ENCODE data around the gene NOS3.
"Not testable (repeated sequence)": the region's sequence is repeated elsewhere in the genome, so short reads cannot be mapped to it uniquely, and the experiment has no call there.

The NOS3 gene

GRCh38 chr7:151035026-151035717 is 44.4 kb downstream of the NOS3 start:
- H3K9ac ChIP-seq (ENCODE audit: low read depth in 1 of 2, low read length in 2 of 2), result no peak overlapping the region

GRCh38 chr7:151035902-151036301 is 45.1 kb downstream of the NOS3 start:
- H3K9ac ChIP-seq (ENCODE audit: low read depth in 1 of 2, low read length in 2 of 2), result no peak overlapping the region
- peaks cover 9 to 12% of the 10 kb centered on the region in 2 donors for H3K4me1 ChIP-seq (ENCODE audit: control insufficient read depth in 1 of 2, insufficient read depth in 2 of 2, low read length in 2 of 2)
- H3K27me3 ChIP-seq (ENCODE audit: control insufficient read depth in 1 of 2, insufficient read depth in 2 of 2, low read length in 2 of 2), result no peaks in the 10 kb centered on the region
- H3K9me3 ChIP-seq (ENCODE audit: control insufficient read depth in 1 of 2, low read length in 2 of 2), result no peaks in the 10 kb centered on the region
- no peak overlapping the region for H3K4me3 ChIP-seq (ENCODE audit: low read depth in 1 of 2, low read length in 2 of 2)
- H3K27ac ChIP-seq (ENCODE audit: low read depth, low read length), result no peak overlapping the region
- H3K36me3 ChIP-seq (ENCODE audit: control insufficient read depth in 1 of 2, insufficient read depth in 2 of 2, low read length in 2 of 2), result peaks cover 17 to 44% of the 10 kb centered on the region in 2 donors

More at GRCh38 chr7:151035026-151035717, 44.4 kb downstream of the NOS3 start:
- H3K9me3 ChIP-seq (ENCODE audit: control insufficient read depth in 1 of 2, low read length in 2 of 2), result no peaks in the 10 kb centered on the region
- H3K4me3 ChIP-seq (ENCODE audit: low read depth in 1 of 2, low read length in 2 of 2), result no peak overlapping the region
- H3K4me1 ChIP-seq (ENCODE audit: control insufficient read depth in 1 of 2, insufficient read depth in 2 of 2, low read length in 2 of 2), result peaks cover 9 to 12% of the 10 kb centered on the region in 2 donors
- H3K27me3 ChIP-seq (ENCODE audit: control insufficient read depth in 1 of 2, insufficient read depth in 2 of 2, low read length in 2 of 2), result no peaks in the 10 kb centered on the region
- H3K36me3 ChIP-seq (ENCODE audit: control insufficient read depth in 1 of 2, insufficient read depth in 2 of 2, low read length in 2 of 2), result peaks cover 17 to 44% of the 10 kb centered on the region in 2 donors
- no peak overlapping the region for H3K27ac ChIP-seq (ENCODE audit: low read depth, low read length)

- no peaks in the 10 kb centered on the region for H3K9me3 ChIP-seq (ENCODE audit: control insufficient read depth in 1 of 2, low read length in 2 of 2)
- no peak overlapping the region for H3K9ac ChIP-seq (ENCODE audit: low read depth in 1 of 2, low read length in 2 of 2)
- H3K36me3 ChIP-seq (ENCODE audit: control insufficient read depth in 1 of 2, insufficient read depth in 2 of 2, low read length in 2 of 2), result peaks cover 17 to 39% of the 10 kb centered on the region in 2 donors
- no peak overlapping the region for H3K4me3 ChIP-seq (ENCODE audit: low read depth in 1 of 2, low read length in 2 of 2)
- no peak overlapping the region for H3K27ac ChIP-seq (ENCODE audit: low read depth, low read length)
- peaks cover 9 to 12% of the 10 kb centered on the region in 2 donors for H3K4me1 ChIP-seq (ENCODE audit: control insufficient read depth in 1 of 2, insufficient read depth in 2 of 2, low read length in 2 of 2)
- no peaks in the 10 kb centered on the region for H3K27me3 ChIP-seq (ENCODE audit: control insufficient read depth in 1 of 2, insufficient read depth in 2 of 2, low read length in 2 of 2)
Observed at GRCh38 chr7:151038951-151039849, 48.4 kb downstream of the NOS3 start.

- no peak overlapping the region for H3K9ac ChIP-seq (ENCODE audit: low read depth in 1 of 2, low read length in 2 of 2)
- peaks cover 9 to 12% of the 10 kb centered on the region in 2 donors for H3K4me1 ChIP-seq (ENCODE audit: control insufficient read depth in 1 of 2, insufficient read depth in 2 of 2, low read length in 2 of 2)
- no peak overlapping the region for H3K4me3 ChIP-seq (ENCODE audit: low read depth in 1 of 2, low read length in 2 of 2)
- H3K9me3 ChIP-seq (ENCODE audit: control insufficient read depth in 1 of 2, low read length in 2 of 2), result no peaks in the 10 kb centered on the region
- peaks cover 13 to 36% of the 10 kb centered on the region in 2 donors for H3K36me3 ChIP-seq (ENCODE audit: control insufficient read depth in 1 of 2, insufficient read depth in 2 of 2, low read length in 2 of 2)
- H3K27ac ChIP-seq (ENCODE audit: low read depth, low read length), result no peak overlapping the region
- H3K27me3 ChIP-seq (ENCODE audit: control insufficient read depth in 1 of 2, insufficient read depth in 2 of 2, low read length in 2 of 2), result no peaks in the 10 kb centered on the region
Observed at GRCh38 chr7:151039850-151040548, 49.2 kb downstream of the NOS3 start.

- Histone ChIP-seq H3K27ac (ENCODE audit: low read depth, low read length) (no peak overlapping the region), H3K36me3 (ENCODE audit: control insufficient read depth in 1 of 2, insufficient read depth in 2 of 2, low read length in 2 of 2) (peaks cover 7 to 31% of the 10 kb centered on the region in 2 donors), H3K9ac (ENCODE audit: low read depth in 1 of 2, low read length in 2 of 2) (no peak overlapping the region), H3K27me3 (ENCODE audit: control insufficient read depth in 1 of 2, insufficient read depth in 2 of 2, low read length in 2 of 2) (no peaks in the 10 kb centered on the region), H3K4me1 (ENCODE audit: control insufficient read depth in 1 of 2, insufficient read depth in 2 of 2, low read length in 2 of 2) (peaks cover 9 to 12% of the 10 kb centered on the region in 2 donors), H3K4me3 (ENCODE audit: low read depth in 1 of 2, low read length in 2 of 2) (no peak overlapping the region), H3K9me3 (ENCODE audit: control insufficient read depth in 1 of 2, low read length in 2 of 2) (no peaks in the 10 kb centered on the region)
Observed at GRCh38 chr7:151040616-151041375, 50.0 kb downstream of the NOS3 start.

- peaks cover 0 to 20% of the 10 kb centered on the region in 2 donors for H3K36me3 ChIP-seq (ENCODE audit: control insufficient read depth in 1 of 2, insufficient read depth in 2 of 2, low read length in 2 of 2)
Observed at GRCh38 chr7:151043449-151043848, 52.6 kb downstream of the NOS3 start.

GRCh38 chr7:151043959-151044358 is 53.1 kb downstream of the NOS3 start:
- Histone ChIP-seq H3K4me3 (ENCODE audit: low read depth in 1 of 2, low read length in 2 of 2) (no peak overlapping the region), H3K27me3 (ENCODE audit: control insufficient read depth in 1 of 2, insufficient read depth in 2 of 2, low read length in 2 of 2) (no peaks in the 10 kb centered on the region), H3K27ac (ENCODE audit: low read depth, low read length) (no peak overlapping the region), H3K4me1 (ENCODE audit: control insufficient read depth in 1 of 2, insufficient read depth in 2 of 2, low read length in 2 of 2) (peaks cover 7 to 8% of the 10 kb centered on the region in 2 donors), H3K9me3 (ENCODE audit: control insufficient read depth in 1 of 2, low read length in 2 of 2) (no peaks in the 10 kb centered on the region), H3K9ac (ENCODE audit: low read depth in 1 of 2, low read length in 2 of 2) (no peak overlapping the region), H3K36me3 (ENCODE audit: control insufficient read depth in 1 of 2, insufficient read depth in 2 of 2, low read length in 2 of 2) (peaks cover 0 to 20% of the 10 kb centered on the region in 2 donors)

More at GRCh38 chr7:151043449-151043848, 52.6 kb downstream of the NOS3 start:
- H3K9ac ChIP-seq (ENCODE audit: low read depth in 1 of 2, low read length in 2 of 2); H3K27ac ChIP-seq (ENCODE audit: low read depth, low read length); H3K4me3 ChIP-seq (ENCODE audit: low read depth in 1 of 2, low read length in 2 of 2); H3K27me3 ChIP-seq (ENCODE audit: control insufficient read depth in 1 of 2, insufficient read depth in 2 of 2, low read length in 2 of 2); H3K9me3 ChIP-seq (ENCODE audit: control insufficient read depth in 1 of 2, low read length in 2 of 2): not testable (repeated sequence)
- H3K4me1 ChIP-seq (ENCODE audit: control insufficient read depth in 1 of 2, insufficient read depth in 2 of 2, low read length in 2 of 2), result peaks cover 9 to 12% of the 10 kb centered on the region in 2 donors

GRCh38 chr7:151045262-151045661 is 54.4 kb downstream of the NOS3 start:
- Histone ChIP-seq H3K9ac (ENCODE audit: low read depth in 1 of 2, low read length in 2 of 2) (no peak overlapping the region), H3K4me3 (ENCODE audit: low read depth in 1 of 2, low read length in 2 of 2) (no peak overlapping the region), H3K36me3 (ENCODE audit: control insufficient read depth in 1 of 2, insufficient read depth in 2 of 2, low read length in 2 of 2) (peaks cover 0 to 20% of the 10 kb centered on the region in 2 donors), H3K27me3 (ENCODE audit: control insufficient read depth in 1 of 2, insufficient read depth in 2 of 2, low read length in 2 of 2) (no peaks in the 10 kb centered on the region), H3K27ac (ENCODE audit: low read depth, low read length) (no peak overlapping the region), H3K9me3 (ENCODE audit: control insufficient read depth in 1 of 2, low read length in 2 of 2) (no peaks in the 10 kb centered on the region), H3K4me1 (ENCODE audit: control insufficient read depth in 1 of 2, insufficient read depth in 2 of 2, low read length in 2 of 2) (no peaks in the 10 kb centered on the region)

- no peaks in the 10 kb centered on the region for H3K27me3 ChIP-seq (ENCODE audit: control insufficient read depth in 1 of 2, insufficient read depth in 2 of 2, low read length in 2 of 2)
- no peaks in the 10 kb centered on the region for H3K4me1 ChIP-seq (ENCODE audit: control insufficient read depth in 1 of 2, insufficient read depth in 2 of 2, low read length in 2 of 2)
- H3K4me3 ChIP-seq (ENCODE audit: low read depth in 1 of 2, low read length in 2 of 2), result no peak overlapping the region
- no peak overlapping the region for H3K9ac ChIP-seq (ENCODE audit: low read depth in 1 of 2, low read length in 2 of 2)
- peaks cover 0 to 20% of the 10 kb centered on the region in 2 donors for H3K36me3 ChIP-seq (ENCODE audit: control insufficient read depth in 1 of 2, insufficient read depth in 2 of 2, low read length in 2 of 2)
- H3K9me3 ChIP-seq (ENCODE audit: control insufficient read depth in 1 of 2, low read length in 2 of 2), result no peaks in the 10 kb centered on the region
- no peak overlapping the region for H3K27ac ChIP-seq (ENCODE audit: low read depth, low read length)
Observed at GRCh38 chr7:151045967-151046366, 55.1 kb downstream of the NOS3 start.
